GM03348 (cell line): ENCODE data around the gene RHOT1.
"Not testable (repeated sequence)": the region's sequence is repeated elsewhere in the genome, so short reads cannot be mapped to it uniquely, and the experiment has no call there.

Source experiments
- DNase-seq: peaks from one replicate; pipeline ENCODE4 v3.0.0; 2012; ENCODE audit warnings: low spot score

RHOT1 gene

GRCh38 chr17:32159586-32160438, 17.5 kb downstream of the RHOT1 start:
- no peak for DNase-seq

- DNase-seq = no peak
Observed at GRCh38 chr17:32160526-32160925, 18.2 kb downstream of the RHOT1 start.

- DNase-seq = no peak
Observed at GRCh38 chr17:32161029-32161428, 18.7 kb downstream of the RHOT1 start.

- peak; percentile 73 for DNase-seq
Observed at GRCh38 chr17:32161506-32162365, 19.4 kb downstream of the RHOT1 start.

- no peak for DNase-seq
Observed at GRCh38 chr17:32174889-32175288, 32.6 kb downstream of the RHOT1 start.

- not testable (repeated sequence) for DNase-seq
Observed at GRCh38 chr17:32178679-32179078, 36.4 kb downstream of the RHOT1 start.

- DNase-seq = not testable (repeated sequence)
Observed at GRCh38 chr17:32179103-32179502, 36.8 kb downstream of the RHOT1 start.

- not testable (repeated sequence) for DNase-seq
Observed at GRCh38 chr17:32179526-32179925, 37.2 kb downstream of the RHOT1 start.

GRCh38 chr17:32180262-32180661, 38.0 kb downstream of the RHOT1 start:
- DNase-seq = not testable (repeated sequence)

GRCh38 chr17:32185875-32186274, 43.6 kb downstream of the RHOT1 start:
- DNase-seq = no peak

- DNase-seq = no peak
Observed at GRCh38 chr17:32187271-32187670, 45.0 kb downstream of the RHOT1 start.

GRCh38 chr17:32189343-32189742, 47.0 kb downstream of the RHOT1 start:
- no peak for DNase-seq

GRCh38 chr17:32191306-32191705, 49.0 kb downstream of the RHOT1 start:
- DNase-seq = peak; percentile 44

GRCh38 chr17:32192379-32192778, 50.1 kb downstream of the RHOT1 start:
- DNase-seq = peak; percentile 33

- DNase-seq = no peak
Observed at GRCh38 chr17:32197987-32198386, 55.7 kb downstream of the RHOT1 start.

GRCh38 chr17:32206861-32207260, 64.6 kb downstream of the RHOT1 start:
- DNase-seq = no peak

- no peak for DNase-seq
Observed at GRCh38 chr17:32208436-32208835, 66.1 kb downstream of the RHOT1 start.

- DNase-seq = no peak
Observed at GRCh38 chr17:32209608-32210007, 67.3 kb downstream of the RHOT1 start.

- no peak for DNase-seq
Observed at GRCh38 chr17:32211671-32212070, 69.4 kb downstream of the RHOT1 start.

GRCh38 chr17:32215696-32216095, 73.4 kb downstream of the RHOT1 start:
- DNase-seq = no peak

GRCh38 chr17:32222621-32223020, 80.3 kb downstream of the RHOT1 start:
- DNase-seq = no peak

- DNase-seq = no peak
Observed at GRCh38 chr17:32223703-32224102, 81.4 kb downstream of the RHOT1 start.

GRCh38 chr17:32226886-32227285, 84.6 kb downstream of the RHOT1 start:
- DNase-seq = no peak
